Measurements from ENCODE around the gene LUC7L3. TPM values are rescaled to one million over a fixed set of nuclear protein-coding genes. Genes with fewer than 3 reads are reported as not detected.

Gene LUC7L3
- total and polyA plus RNA-seq, 2 experiments from 2014 or later, result 69.3 to 501 TPM

- Histone ChIP-seq H3K4me1 (ENCODE audit: insufficient read depth) (no peaks in the 10 kb centered on the region), H3K27ac (ENCODE audit: low read depth) (no peak overlapping the region), H3K36me3 (ENCODE audit: insufficient read depth) (no peaks in the 10 kb centered on the region; the same call in 1 of the 2 replicates), H4K20me1 (replicated peaks; ENCODE audit: insufficient read depth) (no peaks in the 10 kb centered on the region), H2AFZ (no peak overlapping the region), H3K4me2 (no peak overlapping the region), H3K27me3 (ENCODE audit: insufficient read depth) (no peaks in the 10 kb centered on the region), H3K9me2 (ENCODE audit: insufficient read depth) (no peaks in the 10 kb centered on the region), H3F3A (replicated peaks; ENCODE audit: low read depth) (no peaks in the 10 kb centered on the region), H3K79me2 (replicated peaks; ENCODE audit: insufficient read depth) (no peaks in the 10 kb centered on the region), H3K4me3 (no peak overlapping the region)
- ATAC-seq, result no peak
- TF ChIP-seq CREB1 (CRISPR knock-in tag; IDR thresholded peaks at IDR 0.05; ENCODE audit: low read depth) (no peak), ZNF331 (CRISPR knock-in tag; IDR thresholded peaks at IDR 0.05; ENCODE audit: low read depth) (no peak), REST (IDR thresholded peaks at IDR 0.05; ENCODE audit: unreplicated experiment) (no peak), EZH2 (IDR thresholded peaks at IDR 0.05; ENCODE audit: low read depth, unreplicated experiment) (no peak), JUNB (IDR thresholded peaks at IDR 0.05; ENCODE audit: unreplicated experiment) (no peak), ZNF114 (CRISPR knock-in tag; IDR thresholded peaks at IDR 0.05) (no peak), ETS1 (IDR thresholded peaks at IDR 0.05) (no peak), NANOG (IDR thresholded peaks at IDR 0.05; ENCODE audit: borderline replicate concordance) (no peak), ZNF462 (CRISPR knock-in tag; IDR thresholded peaks at IDR 0.05) (no peak), STAT1 (IDR thresholded peaks at IDR 0.05; ENCODE audit: unreplicated experiment) (no peak), POLR2AphosphoS5 (IDR thresholded peaks at IDR 0.05; ENCODE audit: low read depth) (no peak), EZH2phosphoT487 (IDR thresholded peaks at IDR 0.05; ENCODE audit: unreplicated experiment) (no peak), CTCF (conservative IDR thresholded peaks at IDR 0.05; ENCODE audit: low read depth in 2 of 2) (no peak)
- no peak overlapping the region for H3K27ac Mint-ChIP-seq
- no peaks in the 10 kb centered on the region for H3K36me3 Mint-ChIP-seq (ENCODE audit: low read depth)
- H3K27me3 Mint-ChIP-seq (ENCODE audit: insufficient read depth, low read depth, poor library complexity), result peaks cover 11% of the 10 kb centered on the region
- DNase-seq (ENCODE audit: low spot score), result no peak
- no peaks in the 10 kb centered on the region for H3K9me3 Mint-ChIP-seq
- peaks cover 4% of the 10 kb centered on the region for H3K4me1 Mint-ChIP-seq
- H3K4me3 Mint-ChIP-seq, result no peak overlapping the region
Observed at GRCh38 chr17:50770346-50770745, 50.9 kb downstream of the LUC7L3 start.

All from GM23338 (cell line).